HG03280 (cell line): ENCODE measurements around the gene AFMID.
"Not testable (repeated sequence)": the region's sequence is repeated elsewhere in the genome, so short reads cannot be mapped to it uniquely, and the experiment has no call there.

Source experiments
- ATAC-seq: cut with Tn5 transposase; IDR thresholded peaks from one replicate; pipeline ENCODE4 v1.9.1; 2021; ENCODE audit warnings: mild to moderate bottlenecking, moderate library complexity; ENCODE audit not compliant: unreplicated experiment

AFMID gene

DNA sequence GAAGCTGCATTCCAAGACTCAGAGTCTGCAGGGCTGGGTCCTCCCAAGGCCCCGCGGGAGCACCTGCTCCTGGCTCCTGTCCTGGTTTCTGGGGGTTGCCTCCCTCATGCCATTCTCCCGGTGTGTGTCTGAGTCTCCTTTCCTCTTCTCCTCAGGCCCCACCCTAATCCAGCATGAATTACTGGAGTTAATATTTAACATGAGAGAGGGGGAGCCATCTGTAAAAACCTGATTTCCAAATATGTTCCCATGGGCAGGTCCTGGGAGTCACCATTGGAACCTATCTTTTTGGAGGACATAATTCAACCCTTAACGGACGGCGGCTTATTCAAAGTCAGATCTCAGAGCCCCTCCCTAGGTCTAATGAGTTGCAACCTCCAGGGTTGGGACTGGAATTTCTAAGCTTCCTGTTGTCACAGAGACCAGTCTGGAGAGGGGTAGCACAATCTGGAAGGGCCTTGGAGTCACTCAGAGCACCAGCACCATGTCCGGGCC, 35.6 kb upstream of the AFMID start:
- ATAC-seq, result no peak

DNA sequence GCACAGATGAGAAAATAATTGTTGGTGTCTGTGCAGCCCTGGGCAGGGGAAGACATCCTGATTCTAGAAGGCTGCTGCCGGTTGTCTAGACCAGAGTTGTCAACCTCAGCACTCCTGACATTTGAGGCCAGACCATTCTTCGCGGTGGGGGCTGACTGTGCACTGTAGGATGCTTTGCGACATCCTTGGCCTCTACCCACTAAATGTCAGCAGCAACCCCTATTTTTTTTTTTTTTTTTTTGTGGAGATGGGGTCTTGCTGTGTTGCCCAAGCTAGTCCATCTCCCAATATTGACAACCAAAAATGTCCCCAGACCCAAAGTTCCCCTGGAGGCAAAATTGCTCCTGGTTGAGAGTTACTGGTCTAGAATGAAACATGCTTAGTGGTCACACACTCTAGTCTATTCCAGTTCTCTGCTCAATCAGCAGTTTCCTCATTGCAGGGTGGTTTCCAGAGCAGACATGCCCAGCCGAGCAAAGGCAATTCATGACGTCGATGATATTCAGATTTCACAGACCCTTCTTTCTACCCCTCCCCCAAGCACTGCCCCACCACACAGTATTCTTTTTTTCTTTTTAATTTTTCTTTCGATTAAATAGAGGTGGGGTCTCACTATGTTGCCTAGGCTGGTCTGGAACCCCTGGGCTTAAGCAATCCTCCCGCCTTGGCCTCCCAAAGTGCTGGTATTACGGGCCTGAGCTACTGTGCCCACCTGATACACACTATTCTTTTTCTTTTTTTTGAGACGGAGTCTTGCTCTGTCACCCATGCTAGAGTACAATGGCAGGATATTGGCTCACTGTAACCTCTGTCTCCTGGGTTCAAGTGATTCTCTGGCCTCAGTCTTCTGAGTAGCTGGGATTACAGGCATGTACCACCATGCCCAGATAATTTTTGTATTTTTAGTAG, 32.0 kb upstream of the AFMID start:
- peak; percentile 56 for ATAC-seq

GRCh38 chr17:78159575-78160158, 27.5 kb upstream of the AFMID start:
- peak; percentile 40 for ATAC-seq

- ATAC-seq, result no peak
Observed at GRCh38 chr17:78163881-78164747, 23.0 kb upstream of the AFMID start.

- no peak for ATAC-seq
Observed at GRCh38 chr17:78164748-78165607, 22.2 kb upstream of the AFMID start.

- no peak for ATAC-seq
Observed at GRCh38 chr17:78166416-78166815, 20.7 kb upstream of the AFMID start.

DNA sequence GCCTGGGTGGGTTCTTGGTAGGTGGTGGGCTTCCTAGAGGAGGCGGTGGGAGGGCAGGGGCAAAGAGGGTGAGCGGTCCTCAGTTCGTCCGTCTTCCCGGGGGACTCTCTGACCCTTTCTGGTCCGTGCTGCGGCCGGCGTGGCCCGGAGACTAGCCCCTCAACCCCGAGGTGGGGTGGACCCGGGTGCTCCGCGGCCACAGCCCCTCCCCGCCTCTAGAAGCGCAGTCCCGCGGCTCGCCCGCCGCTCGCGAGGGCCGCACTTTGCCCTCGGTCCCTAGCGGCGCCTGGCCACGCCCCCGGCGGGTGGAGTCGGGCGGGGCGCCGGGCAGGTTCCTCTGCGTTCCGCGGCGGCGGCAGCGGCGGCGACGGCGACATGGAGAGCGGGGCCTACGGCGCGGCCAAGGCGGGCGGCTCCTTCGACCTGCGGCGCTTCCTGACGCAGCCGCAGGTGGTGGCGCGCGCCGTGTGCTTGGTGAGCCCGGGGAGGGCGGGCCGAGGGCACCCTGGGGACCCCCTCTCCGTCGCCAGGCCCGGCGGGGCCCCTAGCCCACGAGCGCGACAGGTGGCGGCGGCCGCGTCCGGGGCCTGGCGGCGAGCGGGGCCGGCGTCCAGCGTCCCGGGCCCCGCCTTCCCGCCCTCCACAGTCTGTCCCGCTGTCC, 18.8 kb upstream of the AFMID start, which contains the start of gene SYNGR2:
TSS of gene SYNGR2 (plus strand) at position 340 of the 661 bp plus-strand sequence. CDS start at position 376, 36 bp downstream.
- ATAC-seq, result peak; percentile 68

DNA sequence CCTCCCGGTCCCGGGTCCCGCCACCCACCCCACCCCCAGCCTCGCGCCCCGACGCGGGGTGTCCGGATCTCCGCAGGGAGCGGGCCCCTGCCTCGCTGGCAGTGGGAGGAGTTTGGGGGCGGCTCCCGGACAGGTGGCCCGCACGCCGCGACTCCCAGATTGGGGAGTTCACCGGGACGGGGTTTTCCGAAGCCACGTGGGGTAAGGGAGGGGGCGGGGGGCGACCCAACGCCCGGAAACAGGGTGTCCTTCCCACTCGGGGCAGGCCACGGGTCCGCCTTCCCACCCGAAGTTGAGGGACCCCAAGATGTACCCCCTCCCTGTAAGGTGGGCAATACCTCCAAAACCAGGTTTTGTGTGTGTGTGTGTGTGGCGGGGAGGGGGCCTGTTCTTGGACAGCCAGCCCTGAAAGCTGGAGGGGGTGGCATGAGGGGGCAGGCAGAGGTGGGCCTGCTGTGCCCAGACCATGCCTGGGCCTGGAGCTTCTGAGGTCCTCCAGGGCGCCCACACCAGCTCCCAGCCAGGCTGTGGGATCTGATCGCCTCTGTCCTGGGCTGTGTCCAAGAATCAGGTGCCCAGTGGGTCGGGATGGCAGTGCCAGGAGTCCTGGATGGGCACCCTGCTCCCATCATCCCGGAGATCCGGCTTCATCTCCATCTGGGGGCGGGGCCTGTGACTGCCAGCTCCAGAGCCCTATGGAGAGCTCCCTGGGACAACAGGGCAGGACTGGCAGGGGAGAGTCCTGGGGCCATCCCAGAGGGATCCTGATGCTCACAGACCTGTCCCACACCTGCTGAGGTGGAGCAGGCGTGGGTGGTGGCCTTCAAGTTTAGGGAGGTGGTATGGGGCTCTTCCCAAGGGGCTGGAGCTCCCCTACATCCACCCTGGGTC, 18.0 kb upstream of the AFMID start:
- peak; percentile 15 for ATAC-seq

DNA sequence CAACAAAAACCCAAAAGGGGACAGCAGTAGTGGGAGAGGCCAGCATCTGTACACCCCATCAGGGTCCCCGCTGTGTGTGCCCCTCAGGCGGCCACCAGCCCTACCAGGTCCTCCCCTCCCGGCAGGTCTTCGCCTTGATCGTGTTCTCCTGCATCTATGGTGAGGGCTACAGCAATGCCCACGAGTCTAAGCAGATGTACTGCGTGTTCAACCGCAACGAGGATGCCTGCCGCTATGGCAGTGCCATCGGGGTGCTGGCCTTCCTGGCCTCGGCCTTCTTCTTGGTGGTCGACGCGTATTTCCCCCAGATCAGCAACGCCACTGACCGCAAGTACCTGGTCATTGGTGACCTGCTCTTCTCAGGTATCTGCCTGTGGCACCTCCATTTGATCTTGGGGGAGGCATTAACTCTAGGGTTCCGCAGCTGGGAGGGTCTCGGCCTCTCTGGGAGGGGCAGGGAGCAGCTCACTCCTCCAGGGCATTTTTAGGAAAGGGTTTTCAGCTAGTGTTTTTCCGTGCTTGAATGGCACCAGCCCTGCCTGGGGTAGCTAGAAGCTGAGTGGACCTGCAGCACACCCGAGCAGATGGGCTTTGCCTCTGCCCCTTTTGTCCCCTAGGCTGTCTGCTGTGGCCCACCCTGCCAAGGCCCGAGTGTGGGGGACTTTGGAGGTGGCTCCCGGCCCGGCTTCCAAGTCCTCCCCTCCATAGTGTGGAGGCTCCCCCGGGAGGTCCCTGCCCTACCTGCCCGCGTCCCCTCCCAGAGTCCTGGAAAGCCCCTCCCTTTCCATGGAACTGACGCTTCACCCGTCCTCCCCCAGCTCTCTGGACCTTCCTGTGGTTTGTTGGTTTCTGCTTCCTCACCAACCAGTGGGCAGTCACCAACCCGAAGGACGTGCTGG, 16.2 kb upstream of the AFMID start:
- ATAC-seq, result no peak

DNA sequence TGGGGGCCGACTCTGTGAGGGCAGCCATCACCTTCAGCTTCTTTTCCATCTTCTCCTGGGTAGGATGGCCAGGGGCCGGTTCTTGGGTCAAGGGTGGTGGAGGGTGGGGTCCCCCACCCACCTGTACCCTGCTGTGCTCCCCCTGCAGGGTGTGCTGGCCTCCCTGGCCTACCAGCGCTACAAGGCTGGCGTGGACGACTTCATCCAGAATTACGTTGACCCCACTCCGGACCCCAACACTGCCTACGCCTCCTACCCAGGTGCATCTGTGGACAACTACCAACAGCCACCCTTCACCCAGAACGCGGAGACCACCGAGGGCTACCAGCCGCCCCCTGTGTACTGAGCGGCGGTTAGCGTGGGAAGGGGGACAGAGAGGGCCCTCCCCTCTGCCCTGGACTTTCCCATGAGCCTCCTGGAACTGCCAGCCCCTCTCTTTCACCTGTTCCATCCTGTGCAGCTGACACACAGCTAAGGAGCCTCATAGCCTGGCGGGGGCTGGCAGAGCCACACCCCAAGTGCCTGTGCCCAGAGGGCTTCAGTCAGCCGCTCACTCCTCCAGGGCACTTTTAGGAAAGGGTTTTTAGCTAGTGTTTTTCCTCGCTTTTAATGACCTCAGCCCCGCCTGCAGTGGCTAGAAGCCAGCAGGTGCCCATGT, 15.4 kb upstream of the AFMID start:
- not testable (repeated sequence) for ATAC-seq

GRCh38 chr17:78172249-78173051, 14.7 kb upstream of the AFMID start:
- ATAC-seq, result no peak

DNA sequence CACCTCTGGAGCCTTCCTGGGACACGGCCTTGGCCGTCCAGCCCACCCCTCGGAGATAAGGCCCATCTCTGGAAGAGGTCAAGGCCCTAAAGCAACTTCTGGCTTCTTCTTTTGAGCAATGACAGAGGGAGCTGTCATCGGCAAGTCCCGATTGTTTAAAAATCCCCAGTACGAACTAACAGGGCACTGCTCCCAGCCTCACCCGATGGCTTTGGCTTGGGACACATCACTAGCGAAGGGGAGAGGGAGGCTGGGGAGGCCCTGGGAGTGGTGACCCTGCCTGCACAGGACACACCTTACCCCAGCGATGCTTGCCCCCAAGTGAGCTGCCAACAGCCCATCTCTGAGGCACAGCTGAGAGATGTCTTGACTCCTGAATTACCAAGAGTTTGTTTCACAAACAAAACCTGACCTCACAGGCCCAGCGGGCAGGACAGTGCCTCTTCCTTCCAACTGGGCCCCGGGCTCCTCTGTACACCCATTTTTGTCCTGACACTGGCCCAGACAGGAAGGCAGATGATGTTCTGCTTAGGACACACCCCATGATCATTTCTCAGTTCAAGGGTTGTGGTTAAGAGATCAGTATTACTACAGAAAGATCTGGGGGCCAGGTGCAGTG, 14.0 kb upstream of the AFMID start:
- peak; percentile 43 for ATAC-seq

DNA sequence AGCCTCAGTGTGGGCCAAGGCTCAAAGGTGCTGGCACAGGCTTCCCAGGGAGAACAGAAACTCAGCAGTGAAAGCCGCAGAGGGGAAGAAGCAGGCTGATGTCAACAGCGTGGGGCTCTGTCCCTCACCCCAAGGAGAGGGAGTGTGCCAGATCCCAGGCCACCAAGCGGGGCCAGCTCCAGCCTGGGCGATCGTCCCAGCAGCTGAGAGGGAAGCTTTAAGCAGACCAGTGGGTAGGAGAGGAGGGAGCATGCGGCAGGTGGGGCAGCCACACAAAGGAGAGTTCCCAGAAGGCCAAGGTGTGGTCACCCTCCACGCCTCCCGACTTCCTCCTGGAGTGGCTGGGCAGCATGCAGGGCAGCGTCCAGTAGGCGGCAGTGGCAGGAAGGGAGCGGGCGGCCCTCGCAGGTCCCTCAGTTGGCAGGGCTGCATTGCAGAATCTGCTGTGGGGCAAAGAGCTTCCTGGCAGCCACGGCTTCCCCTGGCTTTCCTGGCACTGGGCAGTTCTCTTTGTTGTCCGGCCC, 12.8 kb upstream of the AFMID start:
- ATAC-seq, result no peak

- ATAC-seq, result no peak
Observed at GRCh38 chr17:78174870-78175642, 12.1 kb upstream of the AFMID start.

DNA sequence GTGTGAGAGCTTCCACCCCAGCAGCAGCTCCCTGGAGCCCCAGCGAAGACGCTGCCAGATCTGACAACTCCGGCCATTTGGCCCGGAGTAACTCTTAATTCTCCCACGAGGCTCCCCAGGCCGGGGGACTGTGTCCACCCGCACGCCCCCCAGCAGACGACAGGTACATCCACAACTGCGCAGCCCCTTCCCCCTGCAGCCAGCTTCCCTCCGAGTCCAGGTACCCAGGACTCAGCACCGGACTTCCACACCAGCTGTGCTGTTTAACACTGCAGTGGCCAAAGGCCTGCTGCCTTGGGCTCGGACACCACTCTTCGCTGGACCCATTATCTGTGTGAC, 11.6 kb upstream of the AFMID start:
- ATAC-seq, result no peak
